GM18867 (cell line): ENCODE data around the gene TTC28.
"Not testable (repeated sequence)": the region's sequence is repeated elsewhere in the genome, so short reads cannot be mapped to it uniquely, and the experiment has no call there.

Experiments
- ATAC-seq: cut with Tn5 transposase; IDR thresholded peaks from one replicate; pipeline ENCODE4 v1.9.1; 2021; ENCODE audit warnings: mild to moderate bottlenecking, moderate library complexity; ENCODE audit not compliant: unreplicated experiment

TTC28 gene

GRCh38 chr22:28678778-28679610 is 646 bp downstream of the TTC28 start:
- not testable (repeated sequence) for ATAC-seq

GRCh38 chr22:28678170-28678569 is 1.5 kb downstream of the TTC28 start:
- not testable (repeated sequence) for ATAC-seq

- no peak for ATAC-seq
Measured at GRCh38 chr22:28674121-28674563, 5.5 kb downstream of the TTC28 start.

DNA sequence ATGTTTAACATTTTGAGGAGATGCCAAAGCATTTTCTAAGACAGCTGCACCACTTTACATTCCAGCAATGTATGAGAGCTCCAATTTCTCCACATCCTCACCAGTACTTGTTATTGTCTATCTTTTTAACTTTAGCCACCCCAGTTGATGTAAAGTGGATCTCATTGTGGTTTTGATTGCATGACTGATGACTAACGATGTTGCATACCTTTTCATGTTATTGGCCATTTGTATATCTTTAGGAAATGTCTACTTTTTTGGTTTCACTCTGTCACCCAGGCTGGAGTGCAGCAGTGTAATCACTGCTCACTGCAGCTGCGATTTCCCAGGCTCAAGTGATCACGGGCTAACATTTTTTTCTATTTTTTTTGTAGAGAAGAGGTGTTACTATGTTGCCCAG is 8.9 kb downstream of the TTC28 start:
- ATAC-seq, result no peak

DNA sequence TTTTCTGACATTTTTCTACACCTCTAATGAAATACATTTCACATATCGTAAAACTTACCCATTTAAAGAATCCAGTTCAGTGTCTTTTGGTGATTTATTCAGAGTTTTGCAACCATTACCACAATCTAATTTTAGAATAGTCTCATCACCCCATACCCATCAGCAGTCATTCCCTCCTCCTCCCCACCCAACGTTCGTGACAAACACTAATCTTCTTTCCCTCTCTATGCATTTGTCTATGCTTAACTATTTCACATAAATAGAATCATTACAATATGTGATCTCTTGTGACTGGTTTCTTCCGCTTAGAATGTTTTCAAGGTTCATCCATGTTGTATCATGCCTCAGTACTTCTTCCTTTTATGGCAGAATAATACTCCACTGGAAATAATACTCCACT is 9.5 kb downstream of the TTC28 start:
- ATAC-seq, result no peak

DNA sequence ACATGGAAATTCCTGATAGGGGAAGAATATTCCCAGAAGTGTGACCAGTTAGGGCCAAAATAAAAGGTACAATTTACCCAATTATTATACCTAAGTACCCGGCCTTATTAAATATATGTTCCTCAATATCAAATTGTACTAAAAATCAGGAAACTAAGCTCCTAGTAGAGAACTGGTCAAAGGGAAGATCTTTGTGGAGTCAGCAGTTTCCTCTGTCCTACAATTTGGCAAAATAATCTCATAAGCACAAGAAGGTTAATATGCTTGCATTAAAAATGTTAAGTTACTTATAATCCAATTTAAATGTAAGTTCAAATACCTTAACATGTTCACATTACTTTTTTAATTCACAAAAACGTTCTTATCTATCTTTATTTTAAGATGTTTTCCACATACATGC is 10.3 kb downstream of the TTC28 start:
- ATAC-seq, result no peak

- ATAC-seq, result not testable (repeated sequence)
Measured at GRCh38 chr22:28663569-28663942, 16.1 kb downstream of the TTC28 start.

DNA sequence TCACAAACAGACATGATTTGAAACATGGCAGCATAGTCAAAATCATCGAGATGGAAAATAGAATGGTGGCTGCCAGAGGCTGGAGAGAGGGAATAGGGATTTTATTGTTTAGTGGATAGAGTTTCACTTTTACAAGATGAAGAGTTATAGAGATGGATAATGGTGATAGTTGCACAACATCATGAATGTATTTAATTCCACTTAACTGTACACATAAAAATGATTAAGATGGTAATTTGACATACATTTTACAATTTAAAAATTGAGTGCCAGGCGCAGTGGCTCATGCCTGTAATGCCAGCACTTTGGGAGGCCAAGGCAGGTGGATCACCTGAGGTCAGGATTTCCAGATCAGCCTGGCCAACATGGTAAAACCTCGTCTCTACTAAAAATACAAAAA is 21.2 kb downstream of the TTC28 start:
- ATAC-seq, result no peak

- ATAC-seq, result no peak
Measured at GRCh38 chr22:28656181-28656580, 23.5 kb downstream of the TTC28 start.

DNA sequence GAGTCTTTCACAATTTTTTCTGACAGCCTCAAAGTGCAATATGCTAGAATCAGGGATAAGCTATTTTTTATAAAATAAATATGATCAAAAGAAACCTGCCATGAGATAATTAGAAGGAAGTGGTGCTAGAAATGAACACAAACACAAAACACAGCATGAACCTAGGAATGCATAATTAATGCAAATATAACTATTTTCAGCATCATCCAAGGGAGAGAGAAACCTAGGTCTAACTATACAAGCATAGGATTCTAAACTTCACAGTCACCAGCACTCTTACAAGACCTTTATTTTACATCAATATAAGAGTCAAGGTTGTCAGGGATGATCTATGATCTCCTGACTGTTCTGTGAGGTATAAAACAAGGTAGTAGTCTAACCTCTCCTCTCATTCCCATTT is 29.2 kb downstream of the TTC28 start:
- no peak for ATAC-seq

- ATAC-seq, result no peak
Measured at GRCh38 chr22:28648792-28649191, 30.8 kb downstream of the TTC28 start.

GRCh38 chr22:28647216-28647615 is 32.4 kb downstream of the TTC28 start:
- ATAC-seq, result no peak

DNA sequence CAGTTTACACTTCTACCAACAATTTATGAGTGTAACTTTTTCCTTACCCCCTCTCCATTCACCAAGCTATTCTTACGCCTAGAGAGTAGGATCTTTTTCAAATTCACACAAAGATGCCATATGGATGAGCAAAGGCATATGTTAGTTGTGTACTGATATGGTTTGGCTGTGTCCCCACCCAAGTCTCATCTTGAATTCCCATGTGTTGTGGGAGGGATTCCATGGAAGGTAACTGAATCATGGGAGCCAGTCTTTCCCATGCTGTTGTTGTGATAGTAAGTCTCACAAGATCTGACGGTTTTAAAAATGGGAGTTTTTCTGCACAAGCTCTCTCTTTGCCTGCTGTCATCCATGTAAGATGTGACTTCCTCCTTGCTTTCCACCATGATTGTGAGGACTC is 40.3 kb downstream of the TTC28 start:
- ATAC-seq, result no peak

DNA sequence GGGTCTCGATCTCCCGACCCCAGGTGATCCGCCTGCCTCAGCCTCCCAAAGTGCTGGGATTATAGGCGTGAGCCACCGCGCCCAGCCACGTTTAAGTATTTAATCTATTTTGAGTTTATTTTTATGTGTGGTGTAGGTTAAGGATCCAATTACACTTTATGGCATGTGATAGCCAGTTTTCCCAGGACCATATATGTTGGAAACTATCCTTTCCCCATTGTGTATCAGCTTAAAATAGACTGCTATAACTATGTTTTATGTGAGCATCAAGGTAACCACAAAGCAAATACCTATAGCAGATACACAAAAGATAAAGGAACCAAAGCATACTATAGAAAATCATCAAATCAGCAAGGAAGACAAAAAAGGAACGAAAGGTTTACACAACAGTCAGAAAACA is 42.4 kb downstream of the TTC28 start:
- no peak for ATAC-seq

DNA sequence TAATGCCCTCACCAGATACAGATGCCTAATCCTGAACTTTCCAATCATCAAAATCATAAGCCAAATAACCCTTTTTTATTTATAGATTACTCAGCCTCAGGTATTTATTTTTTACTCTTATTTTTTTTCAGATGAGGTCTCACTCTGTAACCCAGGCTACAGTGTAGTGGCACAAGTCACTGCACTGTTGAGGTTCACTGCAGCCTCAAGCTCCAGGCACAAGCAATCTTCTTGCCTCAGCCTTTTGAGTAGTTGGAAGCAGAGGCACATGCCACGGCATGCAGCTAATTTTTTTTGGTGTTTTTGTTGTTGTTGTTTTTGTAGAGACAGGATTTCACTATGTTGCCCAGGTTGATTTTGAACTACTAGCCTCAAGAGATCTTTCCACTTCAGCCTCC is 49.5 kb downstream of the TTC28 start:
- ATAC-seq, result no peak

DNA sequence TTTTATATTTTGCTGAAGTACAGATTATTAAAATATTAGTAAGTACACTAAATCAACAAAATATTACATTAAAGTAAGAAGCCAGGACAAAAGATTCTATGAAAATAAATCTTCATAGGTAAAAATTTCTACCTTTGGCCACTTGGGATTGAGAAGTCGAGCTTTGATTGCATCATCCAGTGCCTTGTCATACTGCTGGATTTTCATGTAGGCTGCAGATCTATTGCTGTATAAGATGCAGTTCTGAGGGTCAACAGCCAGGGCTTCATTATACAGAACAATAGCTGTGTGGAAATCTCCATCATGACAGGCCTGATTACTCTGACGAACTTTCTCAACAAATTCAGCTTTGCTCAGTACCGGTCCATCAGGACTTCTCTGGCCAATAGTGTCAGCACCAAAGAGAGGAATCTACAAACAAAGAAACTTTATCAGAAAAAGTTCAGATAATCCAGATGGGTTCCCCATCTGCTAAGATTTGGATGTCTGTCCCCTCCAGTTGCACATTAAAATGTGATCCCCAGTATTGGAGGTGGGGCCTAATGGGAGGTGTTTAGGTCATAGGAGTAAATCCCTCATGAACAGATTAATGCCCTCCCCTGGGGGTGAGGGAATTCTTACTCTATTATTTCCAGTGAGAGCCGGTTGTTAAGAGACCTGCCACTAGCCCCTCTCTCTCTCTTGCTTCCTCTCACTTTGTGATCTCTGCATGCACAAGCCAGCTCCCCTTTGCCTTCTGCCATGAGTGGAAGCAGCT is 50.0 kb downstream of the TTC28 start:
- no peak for ATAC-seq

DNA sequence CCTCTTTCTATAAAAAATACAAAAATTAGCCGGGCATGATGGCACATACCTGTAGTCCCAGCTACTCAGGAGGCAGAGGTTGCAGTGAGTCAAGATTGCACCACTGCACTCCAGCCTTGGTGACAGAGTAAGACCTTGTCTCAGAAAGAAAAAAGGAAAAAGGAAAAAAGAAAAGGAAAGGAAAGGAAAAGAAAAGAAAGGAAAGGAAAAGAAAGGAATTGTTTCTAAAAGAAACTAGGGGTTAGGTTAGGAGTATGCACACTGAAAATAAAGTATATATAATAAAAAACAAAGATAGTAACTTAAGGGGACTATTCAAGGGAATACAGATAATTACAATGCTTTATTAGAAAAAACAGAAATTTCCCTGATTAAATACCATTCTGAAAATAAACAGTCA is 50.9 kb downstream of the TTC28 start:
- ATAC-seq, result no peak

- ATAC-seq, result no peak
Measured at GRCh38 chr22:28627791-28628190, 51.8 kb downstream of the TTC28 start.

- ATAC-seq, result no peak
Measured at GRCh38 chr22:28620244-28620922, 59.3 kb downstream of the TTC28 start.

GRCh38 chr22:28619236-28619635 is 60.4 kb downstream of the TTC28 start:
- no peak for ATAC-seq

DNA sequence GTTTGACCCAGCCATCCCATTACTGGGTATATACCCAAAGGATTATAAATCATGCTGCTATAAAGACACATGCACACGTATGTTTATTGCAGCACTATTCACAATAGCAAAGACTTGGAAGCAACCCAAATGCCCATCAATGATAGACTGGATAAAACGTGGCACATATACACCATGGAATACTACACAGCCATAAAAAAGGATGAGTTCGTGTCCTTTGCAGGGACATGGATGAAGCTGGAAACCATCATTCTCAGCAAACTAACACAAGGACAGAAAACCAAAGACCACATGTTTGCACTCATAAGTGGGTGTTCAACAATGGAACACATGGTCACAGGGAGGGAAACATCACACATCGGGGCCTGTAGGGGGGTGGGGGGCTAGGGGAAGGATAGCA is 64.2 kb downstream of the TTC28 start:
- ATAC-seq, result not testable (repeated sequence)

- no peak for ATAC-seq
Measured at GRCh38 chr22:28609921-28610320, 69.7 kb downstream of the TTC28 start.
